Transverse colon (tissue), 3 donors: Measurements from ENCODE around the gene FAM120C.

ENCODE experiments used
- CTCF ChIP-seq, 5 experiments: fragments of 200-600 bp in 3 of 5; fragments of 450-650 bp in 2 of 5; sonication (generic) in 3 of 5; IDR thresholded peaks; 1 replicate in 2 of 5; 2 replicates in 3 of 5; pipeline ENCODE4 v1.5.1; 2016 to 2017; ENCODE audit warnings: antibody characterized with exemption in 5 of 5, inconsistent platforms in 3 of 5, mild to moderate bottlenecking in 2 of 5, moderate library complexity in 1 of 5
- EP300 ChIP-seq: sonication (generic); formaldehyde crosslinking; IDR thresholded peaks from one replicate; pipeline ENCODE4 v1.6.1; 2017; ENCODE audit warnings: antibody characterized with exemption, low read depth
- POLR2A ChIP-seq: fragments of 450-650 bp; IDR thresholded peaks from one replicate; pipeline ENCODE4 v1.6.1; 2016; ENCODE audit warnings: antibody characterized with exemption, mild to moderate bottlenecking, moderate library complexity

DNA sequence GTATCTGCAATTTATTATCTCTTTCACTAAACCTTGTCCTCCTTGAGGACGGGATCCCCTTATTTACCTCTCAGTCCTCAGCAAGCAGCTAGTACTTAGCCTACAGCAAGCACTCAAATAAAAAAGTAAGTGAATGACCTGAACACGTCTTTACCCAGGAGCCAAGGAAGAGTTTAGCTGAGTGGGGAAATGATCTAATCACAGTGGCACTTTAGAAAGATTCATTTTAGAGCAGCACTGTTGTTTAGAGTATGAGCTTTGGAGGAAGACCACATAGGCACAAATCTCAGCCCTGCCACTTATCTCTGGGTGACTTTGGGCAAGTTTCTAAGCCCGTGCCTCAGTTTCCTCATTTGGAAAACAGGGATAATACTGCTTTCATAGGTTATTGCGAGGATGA lies 2.7 kb downstream of the FAM120C start:
- TF ChIP-seq POLR2A = no peak
- TF ChIP-seq CTCF (IDR thresholded peaks at IDR 0.05) = no peak
- TF ChIP-seq EP300 = no peak
